Raji (cell line): Measurements from ENCODE around the gene PAX5.

Experiments used
- POLR2A ChIP-seq: IDR thresholded peaks from 2 replicates; pipeline ENCODE4 v1.6.1; 2011; ENCODE audit warnings: low read depth, low read length, control low read depth; ENCODE audit not compliant: insufficient read depth

Gene PAX5

DNA sequence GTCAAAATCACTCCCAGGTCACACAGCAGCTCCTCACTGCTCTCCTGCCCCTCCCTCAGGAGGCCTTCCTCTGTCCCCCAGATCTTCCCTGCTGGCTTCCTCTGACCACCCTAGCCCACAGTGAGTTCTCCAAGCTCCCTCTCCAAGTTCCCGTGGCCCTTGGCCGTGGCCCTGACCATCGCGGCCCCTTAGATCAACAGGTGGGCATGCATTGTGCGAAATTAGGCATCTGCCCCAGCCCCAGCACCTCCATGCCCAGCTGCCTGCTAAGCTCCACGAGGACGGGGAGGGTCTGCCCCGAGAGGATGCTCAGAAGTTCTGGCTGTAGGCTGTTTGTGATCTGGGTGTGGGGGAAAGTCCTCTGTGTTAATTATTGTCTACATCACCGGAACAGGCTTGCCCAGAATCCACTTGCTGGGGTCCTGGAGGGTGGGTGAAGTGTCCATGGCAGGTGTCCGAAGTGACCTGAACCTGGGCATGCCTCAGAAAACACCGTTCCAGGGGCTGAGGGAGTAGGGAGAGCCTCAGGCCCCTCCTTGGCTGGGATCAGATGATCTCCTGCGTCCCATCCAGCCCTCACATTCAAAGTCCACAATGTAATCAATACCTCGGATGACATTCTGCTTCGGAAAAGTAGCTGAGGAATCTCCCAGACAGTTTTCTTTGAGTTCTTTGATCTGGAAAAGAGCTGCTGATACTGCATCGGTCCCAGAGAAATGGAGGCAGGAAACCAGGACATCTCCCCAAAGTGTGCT lies 194.8 kb downstream of the PAX5 start:
- no peak for TF ChIP-seq POLR2A

DNA sequence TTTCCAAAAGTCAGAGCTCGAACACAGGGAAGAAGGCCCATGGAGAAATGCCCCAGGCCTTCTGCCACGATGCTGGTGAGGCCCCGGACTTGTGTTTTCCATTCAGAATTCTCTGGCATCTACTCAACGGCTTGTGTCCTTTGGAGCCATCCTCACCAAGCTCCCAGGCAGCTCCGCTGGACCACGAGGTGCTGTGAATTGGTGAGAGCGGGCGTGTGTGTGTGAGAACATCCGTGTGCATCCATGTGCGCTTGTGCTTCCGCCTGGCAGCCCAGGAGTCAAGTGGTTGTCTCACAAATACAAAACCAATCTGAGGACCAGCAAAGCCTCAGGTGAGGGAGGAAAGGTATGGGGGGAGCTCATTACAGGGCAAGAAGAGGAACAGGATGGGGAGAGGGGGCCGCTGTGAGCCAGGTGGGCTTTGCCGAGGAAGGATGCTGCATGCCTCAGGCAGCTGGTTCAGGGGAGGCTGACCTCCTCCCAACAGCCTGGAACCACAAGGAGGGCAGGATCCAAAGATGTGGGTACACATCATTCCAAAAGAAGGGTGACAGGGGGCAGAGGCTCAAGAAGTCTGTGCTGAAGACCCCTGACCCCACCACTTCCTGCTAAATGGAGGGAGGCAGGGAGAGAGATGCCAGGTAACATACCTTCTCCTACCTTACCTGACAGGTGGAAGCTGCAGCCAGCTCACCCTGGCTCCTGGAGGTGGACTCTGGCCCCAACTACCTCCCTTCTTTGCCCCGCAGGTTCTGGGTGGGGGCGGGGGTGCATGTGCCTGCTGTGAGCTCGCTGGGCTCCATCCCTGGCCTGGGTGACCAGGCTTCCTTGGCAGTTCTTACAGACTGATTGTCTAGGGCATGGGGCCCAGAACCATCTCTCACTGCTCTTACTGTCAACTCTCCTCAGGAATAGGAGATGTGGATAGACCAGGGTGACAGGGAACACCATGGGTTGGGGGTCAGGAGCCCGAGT lies 196.3 kb downstream of the PAX5 start:
- TF ChIP-seq POLR2A: no peak

DNA sequence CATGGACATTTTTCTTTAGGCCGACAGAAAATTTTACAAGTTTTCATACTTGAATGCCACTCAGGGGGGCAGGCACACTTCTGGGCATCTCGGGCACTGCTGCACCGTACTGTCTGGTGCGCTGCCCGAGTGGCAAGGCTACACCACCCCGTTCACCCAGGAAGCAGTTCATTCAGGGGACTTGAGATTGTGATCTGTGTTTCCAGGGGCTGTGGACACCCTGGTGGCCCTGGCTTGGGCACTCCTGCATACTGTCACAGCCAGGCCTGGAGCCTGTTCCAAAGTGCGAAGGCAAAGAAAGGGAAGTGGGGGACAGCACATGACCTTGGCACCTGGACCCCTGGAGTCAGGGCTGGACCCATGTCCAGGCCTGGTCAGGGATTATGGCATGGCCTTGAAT lies 197.6 kb downstream of the PAX5 start:
- no peak for TF ChIP-seq POLR2A

DNA sequence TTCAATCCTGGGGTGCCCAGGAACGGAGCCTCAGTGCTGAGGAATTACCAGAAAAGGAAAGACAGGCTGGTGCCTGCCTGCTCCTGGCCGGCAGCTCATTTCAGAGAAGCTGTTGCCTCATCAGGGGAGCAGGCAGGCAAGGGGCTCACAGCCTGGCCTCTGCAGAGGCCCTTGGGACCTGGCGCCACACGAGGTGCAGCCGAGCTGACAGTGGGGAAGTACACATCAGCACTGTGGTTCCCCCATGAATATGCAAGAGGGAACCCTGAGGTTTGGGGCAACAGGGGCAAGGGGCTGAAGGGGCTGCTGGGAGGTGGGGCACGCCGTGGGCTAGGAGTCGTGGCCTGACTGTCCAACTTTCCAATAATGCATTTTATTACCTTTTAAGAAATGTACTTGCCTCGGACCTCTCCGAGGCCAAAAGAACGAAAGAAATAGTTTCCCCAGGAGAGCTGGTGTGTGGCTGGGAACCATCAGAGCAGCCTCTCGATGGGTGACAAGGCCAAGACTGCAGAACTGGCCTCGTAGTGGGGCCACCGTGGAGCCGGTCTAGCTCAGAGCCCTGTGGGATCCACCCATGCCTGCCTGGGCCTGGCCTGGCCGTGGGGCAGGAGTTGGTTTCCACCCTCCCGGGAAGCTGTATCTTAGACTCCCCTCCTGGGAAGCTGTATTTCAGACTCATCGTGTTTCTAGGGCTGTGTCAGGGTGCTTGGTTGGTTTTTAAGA lies 198.6 kb downstream of the PAX5 start:
- TF ChIP-seq POLR2A: no peak

DNA sequence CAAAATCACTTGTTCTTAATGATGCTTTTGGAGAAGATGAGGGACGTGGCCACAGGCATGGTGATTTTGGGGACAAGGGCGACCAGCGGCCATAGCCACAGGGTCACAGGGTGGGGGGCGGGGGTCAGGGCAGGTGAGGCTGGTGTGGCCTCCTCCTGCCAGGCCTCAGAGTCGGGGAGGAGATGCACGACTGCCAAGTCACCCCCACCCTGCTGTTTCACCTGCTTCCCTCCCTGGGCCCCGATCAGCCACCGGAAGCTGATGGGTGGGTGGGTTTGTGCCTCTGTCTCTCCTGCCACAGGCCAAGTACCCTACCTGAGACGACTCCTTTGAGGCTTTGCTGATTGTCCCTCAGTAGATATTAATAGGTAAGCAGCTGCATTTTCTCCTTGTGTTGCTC lies 199.3 kb downstream of the PAX5 start:
- no peak for TF ChIP-seq POLR2A

DNA sequence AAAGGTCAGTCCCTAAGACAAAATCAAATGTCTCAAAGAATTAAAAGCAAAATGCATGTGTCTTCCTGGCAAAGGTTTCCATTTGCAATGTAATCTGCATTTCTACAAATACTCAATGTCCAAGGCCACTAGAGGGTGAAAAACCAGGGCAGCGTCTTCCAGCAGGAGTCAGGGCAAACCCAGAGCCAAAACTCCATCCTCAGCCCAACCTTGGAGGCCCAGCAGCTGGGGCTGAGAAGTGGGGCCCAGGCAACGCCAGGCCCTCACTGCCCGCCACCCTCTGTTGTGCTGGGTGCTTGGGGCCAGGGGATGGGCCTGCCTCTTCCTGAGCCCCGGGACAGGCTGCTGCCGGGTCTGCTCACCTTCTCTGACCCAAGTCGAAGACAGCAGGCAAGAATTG lies 200.1 kb downstream of the PAX5 start:
- TF ChIP-seq POLR2A: no peak

DNA sequence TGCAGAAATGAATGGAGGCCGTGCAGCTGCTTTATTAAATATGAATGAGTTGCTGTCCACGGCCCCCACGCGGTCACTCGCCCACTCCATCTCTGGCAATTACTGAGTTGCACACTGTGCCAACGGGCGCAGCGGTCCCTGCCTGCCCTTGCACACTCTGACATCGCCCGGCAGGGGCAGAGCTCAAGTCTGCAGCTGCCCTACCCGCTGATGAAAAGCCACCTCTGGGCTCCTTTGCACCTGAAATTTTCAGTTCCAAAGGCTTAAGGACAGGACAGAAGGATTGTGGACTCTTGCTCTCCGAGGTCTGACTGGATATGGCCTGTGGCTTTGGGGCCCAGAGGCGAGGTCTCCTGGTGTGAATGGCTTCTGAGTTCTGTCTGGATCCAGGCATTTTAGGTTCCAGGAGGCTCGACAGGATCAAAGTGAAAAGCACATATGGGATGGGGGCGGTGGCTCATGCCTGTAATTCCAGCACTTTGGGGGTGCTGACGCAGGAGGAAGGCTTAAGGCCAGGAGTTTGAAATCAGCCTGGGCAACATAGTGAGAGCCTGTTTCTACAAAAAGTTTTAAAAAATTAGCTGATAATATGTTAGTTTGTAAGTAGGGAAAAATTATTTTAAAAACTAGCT lies 201.8 kb downstream of the PAX5 start:
- TF ChIP-seq POLR2A: no peak

DNA sequence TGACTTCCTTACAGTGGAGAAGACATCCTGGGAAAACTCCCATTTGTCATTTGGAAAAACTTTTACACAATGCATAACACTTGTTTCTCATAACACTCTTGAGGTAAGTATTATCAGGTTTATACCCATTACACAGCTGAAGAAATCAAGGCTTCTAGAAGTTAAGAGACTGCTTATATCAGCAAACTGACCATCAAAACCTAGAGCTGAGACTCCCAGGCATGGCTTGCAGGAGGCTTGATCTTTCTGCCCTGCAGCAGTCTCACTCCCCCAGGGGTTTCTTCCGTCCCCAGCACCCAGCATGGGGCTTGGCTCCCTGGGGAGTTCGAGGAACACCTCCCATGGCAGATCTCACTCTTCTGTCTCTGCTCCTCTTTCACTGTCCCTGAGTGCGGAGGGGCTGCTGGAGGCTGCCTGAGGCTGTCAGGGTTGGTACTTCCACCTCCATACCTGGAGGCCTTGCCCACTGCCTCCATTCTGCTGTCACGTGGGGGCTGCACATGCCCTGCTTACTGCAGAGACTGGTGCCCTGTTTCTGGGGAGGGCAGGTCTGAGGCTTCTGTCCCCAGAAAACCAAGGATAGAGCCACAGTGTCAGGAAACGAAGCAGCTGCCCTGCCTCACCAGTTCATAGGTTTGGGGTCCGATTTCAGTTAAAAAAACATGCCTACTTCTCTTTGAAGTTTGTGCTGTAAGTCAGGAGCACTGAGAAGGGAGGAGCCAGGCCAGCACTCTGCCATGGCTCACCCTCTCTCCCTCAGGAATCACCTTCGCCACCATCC lies 202.5 kb downstream of the PAX5 start:
- TF ChIP-seq POLR2A: no peak

DNA sequence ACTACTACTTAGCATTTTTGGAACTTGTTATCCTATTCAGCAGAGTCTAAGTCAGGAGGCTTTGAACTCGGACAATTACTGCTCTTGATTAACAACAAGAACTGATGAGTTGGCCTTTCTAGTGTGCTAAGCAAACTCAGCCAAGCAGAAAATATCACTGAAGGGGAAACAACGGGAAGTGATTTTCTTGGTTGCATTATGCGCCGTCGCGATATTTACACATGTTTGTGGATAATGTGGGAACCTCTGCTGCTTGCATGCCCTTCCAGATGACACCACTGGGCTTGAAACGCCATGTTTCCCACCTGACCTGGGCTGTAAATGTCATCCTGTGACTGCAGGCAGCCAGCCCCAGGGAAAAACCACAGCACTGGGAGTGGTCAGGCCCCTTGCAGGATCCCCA lies 205.5 kb downstream of the PAX5 start:
- no peak for TF ChIP-seq POLR2A

DNA sequence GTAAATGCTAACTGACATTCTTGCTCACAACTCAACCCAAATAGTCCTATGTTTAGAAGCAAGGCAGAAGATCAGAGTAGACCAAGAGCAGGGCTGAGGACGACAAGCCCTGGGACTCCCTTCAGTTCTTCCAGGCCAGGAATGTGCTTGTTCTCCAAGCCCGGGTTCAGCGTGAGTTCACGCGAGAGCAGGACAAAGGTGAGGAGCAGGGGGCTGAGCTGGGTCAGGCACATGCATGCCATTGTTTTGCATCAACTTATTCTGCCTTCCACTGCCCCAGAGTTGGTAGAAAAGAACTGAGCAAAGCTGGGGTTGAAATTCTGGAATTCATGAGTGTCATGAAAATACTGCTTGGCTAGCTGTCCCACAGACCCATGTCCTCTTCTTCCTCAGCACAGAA lies 206.5 kb downstream of the PAX5 start:
- TF ChIP-seq POLR2A: no peak

DNA sequence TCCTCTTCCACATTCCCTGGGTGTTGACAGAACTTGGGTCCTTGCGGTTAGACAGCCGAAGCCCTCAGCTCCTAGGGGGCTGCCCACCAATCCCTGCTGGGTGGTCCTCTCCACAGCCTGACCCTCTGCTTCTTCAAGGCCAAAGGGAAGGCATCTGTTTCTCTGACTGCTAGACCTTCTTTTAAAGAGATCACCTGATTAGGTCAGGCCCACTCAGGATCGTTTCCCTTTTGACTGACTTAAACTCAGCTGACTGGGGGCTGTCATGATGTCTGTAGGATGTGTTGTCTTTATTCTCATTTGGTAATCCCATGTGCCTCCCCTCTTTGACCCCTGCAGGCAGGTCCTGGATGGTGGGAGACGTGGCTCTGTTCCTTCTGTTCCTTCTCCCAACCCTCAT lies 207.5 kb downstream of the PAX5 start:
- no peak for TF ChIP-seq POLR2A

DNA sequence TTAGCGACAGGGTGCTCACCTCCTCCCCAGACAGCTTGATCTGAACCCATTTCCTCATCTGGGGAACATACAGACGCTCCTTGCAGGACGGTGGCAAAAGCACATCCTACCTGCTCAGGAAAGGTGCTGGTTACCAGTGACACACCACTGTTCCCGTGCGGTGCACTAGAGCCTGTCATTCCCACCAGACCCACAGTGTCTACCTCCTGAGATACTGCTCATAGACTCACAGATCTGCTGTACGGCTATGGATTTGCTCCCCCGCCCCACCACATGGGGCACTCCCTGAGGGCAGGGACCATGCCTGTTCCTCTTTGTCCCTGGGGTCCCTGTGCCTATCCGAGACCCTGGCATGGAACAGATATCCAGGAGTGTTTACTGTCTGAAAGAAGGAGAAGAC lies 208.9 kb downstream of the PAX5 start:
- no peak for TF ChIP-seq POLR2A

DNA sequence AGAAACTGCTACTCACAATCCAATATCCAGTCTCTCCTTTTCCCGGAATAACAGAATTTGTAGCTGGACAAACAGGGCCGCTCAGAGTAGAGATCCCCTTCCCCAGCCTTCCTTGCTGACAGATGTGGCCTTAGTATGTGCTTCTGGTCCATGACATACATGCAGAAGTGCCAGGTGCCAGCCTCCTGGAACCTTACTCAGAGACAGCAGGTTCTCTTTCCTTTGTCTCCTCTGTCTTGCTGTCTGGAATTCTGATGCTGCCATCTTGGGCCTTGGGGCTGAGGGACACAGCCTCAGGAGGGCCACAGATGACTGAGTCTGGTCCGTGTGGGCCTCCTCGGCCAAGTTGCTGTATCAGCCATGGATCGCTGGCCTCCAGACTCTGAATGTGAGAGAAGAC lies 210.1 kb downstream of the PAX5 start:
- TF ChIP-seq POLR2A: no peak

DNA sequence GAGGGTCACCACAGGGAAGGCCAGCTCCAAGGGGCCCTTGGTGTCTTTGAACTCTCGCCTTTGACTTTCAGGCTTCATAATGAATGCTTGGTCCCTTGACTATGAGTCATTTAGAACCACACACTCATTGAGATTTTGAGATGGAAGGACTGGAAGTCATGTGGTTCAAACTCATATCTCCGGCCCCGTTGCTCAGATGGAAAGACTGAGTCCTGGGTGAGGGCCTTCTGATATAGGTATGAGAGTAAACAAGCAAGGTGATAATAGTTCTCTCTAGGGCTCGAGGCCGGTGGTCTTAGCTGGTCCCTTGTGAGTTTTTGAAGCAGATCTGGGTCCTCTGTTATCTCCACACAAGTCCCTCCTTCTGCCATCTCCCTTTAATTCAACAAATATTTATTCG lies 210.6 kb downstream of the PAX5 start:
- TF ChIP-seq POLR2A: no peak

DNA sequence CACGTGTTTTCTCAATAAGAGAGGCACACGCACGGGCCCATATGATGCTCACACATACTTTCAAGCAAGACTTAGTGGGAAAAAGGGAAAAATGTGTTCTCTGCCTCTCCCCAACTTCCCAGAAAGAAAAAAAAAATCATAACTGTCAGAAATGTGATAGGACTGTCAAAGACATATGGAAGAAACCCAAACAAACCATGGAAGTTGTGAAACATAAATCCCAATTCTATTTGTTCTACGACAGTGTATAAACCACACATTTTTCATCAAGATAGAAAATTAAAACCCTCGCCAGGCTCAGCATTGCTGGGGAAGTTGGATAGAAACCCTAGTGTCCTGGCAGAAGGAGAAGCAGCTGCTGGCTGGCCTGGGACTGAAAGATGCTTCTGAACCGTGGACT lies 211.9 kb downstream of the PAX5 start:
- TF ChIP-seq POLR2A: no peak

DNA sequence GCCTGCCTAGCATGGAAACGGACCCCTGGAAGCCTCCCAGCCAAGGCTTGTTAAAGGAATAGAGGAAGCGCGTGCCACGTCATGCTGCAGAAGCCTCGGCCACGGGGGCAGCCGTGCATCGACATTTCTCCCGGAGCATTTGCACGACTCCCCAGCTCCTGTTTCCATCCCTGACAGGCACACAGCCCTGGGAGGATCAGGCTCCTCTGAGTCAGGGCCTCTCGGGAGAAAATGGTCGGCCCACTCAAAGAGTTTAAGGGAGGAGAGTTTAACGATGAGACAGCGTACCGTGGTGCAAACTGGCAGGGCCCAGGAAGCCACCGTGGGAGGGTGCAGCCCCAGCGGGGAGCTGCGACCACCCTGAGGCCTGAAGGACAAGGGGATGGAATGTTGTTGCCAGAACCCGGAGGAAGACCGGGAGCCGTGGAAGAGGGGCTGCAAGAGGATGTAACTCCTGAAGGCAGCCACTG lies 213.6 kb downstream of the PAX5 start:
- no peak for TF ChIP-seq POLR2A
